Liver (tissue), 9 donors: ENCODE measurements around the gene NHS. TPM values are rescaled to one million over a fixed set of nuclear protein-coding genes. Genes with fewer than 3 reads are reported as not detected.

ENCODE experiments used
- DNase-seq: peaks from one replicate; pipeline ENCODE4 v3.0.0-alpha.2; 2017; ENCODE audit warnings: low spot score
- H3K27ac ChIP-seq, 2 donors: one replicate each; pipeline ENCODE4 v1.7.0; 2013; ENCODE audit warnings: inconsistent platforms in 2 of 2, low read length in 2 of 2, control low read depth in 1 of 2, low read depth in 1 of 2, mild to moderate bottlenecking in 1 of 2
- H3K27me3 ChIP-seq, 4 donors: one replicate each; pipeline versions ENCODE4 v1.6.1 to v1.7.0; 2013; ENCODE audit warnings: low read length in 3 of 4, inconsistent platforms in 1 of 4, mild to moderate bottlenecking in 1 of 4, moderate library complexity in 1 of 4; ENCODE audit not compliant: control insufficient read depth in 4 of 4, insufficient read depth in 4 of 4
- H3K36me3 ChIP-seq, 4 donors: one replicate each; pipeline versions ENCODE4 v1.6.1 to v1.7.0; 2013; ENCODE audit warnings: low read length in 3 of 4, mild to moderate bottlenecking in 3 of 4, low read depth in 1 of 4, moderate library complexity in 1 of 4; ENCODE audit not compliant: control insufficient read depth in 4 of 4, insufficient read depth in 3 of 4
- H3K4me1 ChIP-seq, 4 donors: one replicate each; pipeline versions ENCODE4 v1.6.1 to v1.7.0; 2013; ENCODE audit warnings: low read length in 3 of 4, mild to moderate bottlenecking in 3 of 4, moderate library complexity in 1 of 4; ENCODE audit not compliant: control insufficient read depth in 4 of 4, insufficient read depth in 4 of 4
- H3K4me3 ChIP-seq, 3 donors: one replicate each; pipeline versions ENCODE4 v1.6.1 to v1.7.0; 2013; ENCODE audit warnings: low read length in 3 of 3, control low read depth in 1 of 3, low read depth in 1 of 3, mild to moderate bottlenecking in 1 of 3
- H3K9ac ChIP-seq, 2 donors: one replicate each; pipeline ENCODE4 v1.7.0; 2013; ENCODE audit warnings: low read length in 2 of 2, mild to moderate bottlenecking in 2 of 2, moderate library complexity in 2 of 2, control low read depth in 1 of 2, low read depth in 1 of 2
- H3K9me3 ChIP-seq, 4 donors: one replicate each; pipeline versions ENCODE4 v1.6.1 to v1.7.0; 2013; ENCODE audit warnings: low read length in 3 of 4; ENCODE audit not compliant: control insufficient read depth in 4 of 4
- ATF3 ChIP-seq: IDR thresholded peaks from 2 replicates; pipeline ENCODE4 v1.6.1; 2016; ENCODE audit warnings: antibody characterized with exemption
- CTCF ChIP-seq: fragments of 150-350 bp; IDR thresholded peaks from 2 replicates; pipeline ENCODE4 v1.5.1; 2017; ENCODE audit warnings: improper control_type of control experiment, low read depth, low read length; ENCODE audit not compliant: missing input control
- EGR1 ChIP-seq, 2 donors: IDR thresholded peaks; 2 replicates each; pipeline ENCODE4 v1.6.1; 2016 to 2018; ENCODE audit warnings: antibody characterized with exemption in 2 of 2, low read depth in 2 of 2
- FOXA1 ChIP-seq: IDR thresholded peaks from 2 replicates; pipeline ENCODE4 v1.6.1; 2016; ENCODE audit warnings: antibody characterized with exemption
- FOXA2 ChIP-seq: IDR thresholded peaks from 2 replicates; pipeline ENCODE4 v1.6.1; 2016; ENCODE audit warnings: antibody characterized with exemption
- GABPA ChIP-seq, 2 donors: IDR thresholded peaks in 1 of 2; conservative IDR thresholded peaks in 1 of 2; 2 replicates each; pipeline ENCODE4 v1.6.1; 2016; ENCODE audit warnings: antibody characterized with exemption in 2 of 2, mild to moderate bottlenecking in 1 of 2, moderate library complexity in 1 of 2
- HNF4A ChIP-seq, 2 donors: conservative IDR thresholded peaks; 2 replicates each; pipeline ENCODE4 v1.6.1; 2016; ENCODE audit warnings: antibody characterized with exemption in 2 of 2, mild to moderate bottlenecking in 2 of 2
- HNF4G ChIP-seq: IDR thresholded peaks from 2 replicates; pipeline ENCODE4 v1.6.1; 2016; ENCODE audit warnings: antibody characterized with exemption
- JUND ChIP-seq, 2 donors: IDR thresholded peaks; 2 replicates each; pipeline ENCODE4 v1.6.1; 2016; ENCODE audit warnings: antibody characterized with exemption in 2 of 2
- NR2F2 ChIP-seq: IDR thresholded peaks from 2 replicates; pipeline ENCODE4 v1.6.1; 2016; ENCODE audit warnings: antibody characterized with exemption
- RAD21 ChIP-seq, 2 donors: IDR thresholded peaks; 2 replicates each; pipeline ENCODE4 v1.6.1; 2016; ENCODE audit warnings: antibody characterized with exemption in 2 of 2, mild to moderate bottlenecking in 2 of 2
- REST ChIP-seq: IDR thresholded peaks from 2 replicates; pipeline ENCODE4 v1.6.1; 2016; ENCODE audit warnings: antibody characterized with exemption, mild to moderate bottlenecking
- TAF1 ChIP-seq: conservative IDR thresholded peaks from 2 replicates; pipeline ENCODE4 v1.6.1; 2016; ENCODE audit warnings: antibody characterized with exemption, mild to moderate bottlenecking
- YY1 ChIP-seq: IDR thresholded peaks from 2 replicates; pipeline ENCODE4 v1.6.1; 2016; ENCODE audit warnings: antibody characterized with exemption, mild to moderate bottlenecking
- WGBS: extraction: QIAGEN DNeasy Blood & Tissue Kit; methylation state at CpG from one replicate; pipeline ENCODE4 v1.1.7; 2013; 5-methylcytosine and 5-hydroxymethylcytosine counted together
- polyA plus RNA-seq, 2 donors: library from polyadenylated mRNA; stranded (reverse) in 1 of 2; unstranded in 1 of 2; fragments of 200-250 nt in 1 of 2; fragments of >200 nt in 1 of 2; fragmentation: Nextera tagmentation in 1 of 2; extraction: Ambion mirVana in 1 of 2; gene quantifications; one replicate each; pipeline versions ENCODE4 v1.2.1 to v1.2.3, GENCODE V29; 2013 to 2015
- total RNA-seq, 2 donors: library from RNA; depleted of rRNA; stranded (reverse); fragments of >200 nt; gene quantifications; one replicate each; pipeline ENCODE4 v1.2.3, GENCODE V29; 2014
- donor health status: healthy.
- donor health status: healthy.
- donor health status: healthy.
- donor health status: healthy.
- donor health status: healthy.

NHS gene
- total and polyA plus RNA-seq, 4 donors: 0.03 to 0.17 (median 0.10) TPM

- Histone ChIP-seq H3K9me3 (no peaks in the 10 kb centered on the region), H3K27me3 (no peaks in the 10 kb centered on the region), H3K36me3 (no peaks in the 10 kb centered on the region), H3K4me1 (no peaks in the 10 kb centered on the region), H3K4me3 (no peak overlapping the region), H3K9ac (no peak overlapping the region), H3K27ac (no peak overlapping the region)
- WGBS: 82% methylated on average over 5 of the region's 5 CpGs
- TF ChIP-seq NR2F2 (no peak), FOXA1 (no peak), FOXA2 (no peak)
- DNase-seq: no peak
Observed at GRCh38 chrX:17579026-17579425, 204.0 kb downstream of the NHS start.

GRCh38 chrX:17580539-17581152 lies 205.6 kb downstream of the NHS start:
- no peak overlapping the region for H3K4me3 ChIP-seq
- no peaks in the 10 kb centered on the region for H3K36me3 ChIP-seq
- H3K27me3 ChIP-seq: no peaks in the 10 kb centered on the region
- WGBS: 56% methylated on average over 6 of the region's 6 CpGs
- DNase-seq: no peak
- no peak overlapping the region for H3K9ac ChIP-seq
- H3K27ac ChIP-seq: no peak overlapping the region
- TF ChIP-seq RAD21 (IDR thresholded peaks at IDR 0.05) (no peak), YY1 (no peak), JUND (IDR thresholded peaks at IDR 0.05) (no peak), EGR1 (IDR thresholded peaks at IDR 0.05; ENCODE audit: low read depth in 2 of 2) (no peak), GABPA (IDR thresholded peaks at IDR 0.05 in 1 of 2, conservative IDR thresholded peaks at IDR 0.05 in 1 of 2) (no peak), HNF4A (conservative IDR thresholded peaks at IDR 0.05) (no peak), CTCF (no peak), ATF3 (no peak), FOXA1 (no peak), REST (no peak), FOXA2 (no peak), NR2F2 (no peak), HNF4G (no peak), TAF1 (no peak)
- H3K4me1 ChIP-seq: no peaks in the 10 kb centered on the region
- no peaks in the 10 kb centered on the region for H3K9me3 ChIP-seq
